HPDE6-E6E7 (cell line): ENCODE data around the gene ARMC7.
"Not testable (repeated sequence)": the region's sequence is repeated elsewhere in the genome, so short reads cannot be mapped to it uniquely, and the experiment has no call there.

Experiments
- DNase-seq: peaks from one replicate; pipeline ENCODE4 v3.0.0; 2011; ENCODE audit warnings: missing footprints; ENCODE audit errors: extremely low spot score

The ARMC7 gene

DNA sequence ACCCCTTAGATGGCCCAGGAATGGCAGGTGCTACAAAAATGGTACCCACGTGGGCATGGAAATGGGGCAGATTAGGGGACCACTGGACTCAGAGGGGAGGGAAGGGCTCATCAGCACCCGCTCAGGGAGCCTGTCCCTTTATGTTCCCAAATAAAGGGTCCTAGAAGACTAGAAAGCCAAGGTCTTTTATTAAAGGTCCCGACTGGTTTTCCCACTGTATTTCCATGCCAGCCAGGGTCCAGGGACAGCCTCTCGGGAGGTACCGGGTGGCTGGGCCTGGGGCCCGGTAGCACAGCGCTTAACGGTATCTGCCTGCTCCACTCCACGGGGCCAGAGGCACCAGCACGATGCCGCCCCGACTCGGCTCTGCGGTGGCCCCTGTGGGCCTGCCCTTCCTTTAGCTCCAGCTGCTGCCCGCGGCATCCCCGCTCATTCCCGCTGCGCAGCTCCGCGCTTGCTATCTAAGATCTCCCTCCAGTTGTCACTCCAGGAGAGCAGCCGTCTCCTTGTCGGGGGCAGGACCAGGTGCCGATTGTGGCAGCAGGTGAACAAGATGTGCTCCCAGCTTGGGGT is 20.4 kb downstream of the ARMC7 start:
- DNase-seq, result no peak

GRCh38 chr17:75130632-75131277 is 21.0 kb downstream of the ARMC7 start:
- no peak for DNase-seq

DNA sequence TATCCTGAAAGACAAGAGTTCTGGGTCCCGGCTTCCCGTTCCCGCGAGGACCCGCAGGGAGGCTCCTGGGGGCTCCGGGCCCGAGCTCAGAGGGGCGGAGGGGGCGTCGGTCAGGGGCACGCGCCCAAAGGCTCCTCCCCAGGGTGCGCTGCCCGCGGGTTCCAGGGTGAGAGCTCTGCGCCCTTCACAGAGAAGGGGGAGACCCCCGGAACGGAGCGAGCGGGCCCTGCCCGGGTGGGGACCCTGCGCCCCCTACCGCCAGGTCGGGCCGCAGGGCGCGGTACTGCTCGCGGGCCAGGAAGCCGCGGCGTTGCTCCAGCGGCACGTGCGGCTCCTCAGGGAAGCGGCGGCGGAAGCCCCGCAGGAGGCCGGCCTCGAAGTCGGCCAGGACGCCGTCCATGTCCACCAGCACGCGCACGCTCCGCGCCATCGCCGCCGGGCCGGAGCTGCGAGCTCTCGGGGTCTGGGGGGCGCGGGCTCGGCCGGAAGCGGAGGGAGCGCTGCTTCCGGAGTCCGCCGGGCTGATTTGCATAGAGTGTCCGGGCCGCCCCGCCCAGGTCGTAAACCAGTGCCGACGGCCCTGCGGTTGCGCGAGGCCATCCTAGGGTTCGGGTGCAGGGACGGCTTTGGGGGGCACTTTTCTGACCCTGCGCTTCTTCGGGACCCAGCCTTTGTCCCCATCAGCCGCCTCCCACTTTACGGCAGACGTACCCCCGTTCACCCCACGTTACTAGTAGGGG is 21.7 kb downstream of the ARMC7 start, which contains the start of gene NT5C:
Gene NT5C, minus strand, starts transcription at position 465 of the 740 bp plus-strand sequence. Its CDS starts 35 bp downstream, at position 430.
- no peak for DNase-seq

GRCh38 chr17:75132018-75133000 is 22.5 kb downstream of the ARMC7 start:
- DNase-seq, result not testable (repeated sequence)

DNA sequence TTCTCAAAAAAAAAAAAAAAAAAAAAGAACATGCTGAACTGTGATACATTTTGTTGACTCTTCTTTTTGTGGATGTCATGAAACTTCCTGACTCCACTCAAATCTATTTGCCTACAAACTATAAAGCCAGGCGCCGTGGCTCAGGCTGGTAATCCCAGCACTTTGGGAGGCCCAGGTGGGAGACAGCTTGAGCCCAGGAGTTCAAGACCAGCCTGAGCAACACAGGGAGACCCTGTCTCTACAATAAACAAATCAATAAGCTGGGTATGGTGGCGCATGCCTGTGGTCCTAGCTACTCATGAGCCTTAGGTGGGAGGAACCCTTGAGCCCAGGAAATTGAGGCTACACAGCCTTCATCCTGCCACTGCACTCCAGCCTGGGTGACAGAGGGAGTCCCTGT is 23.2 kb downstream of the ARMC7 start:
- no peak for DNase-seq

GRCh38 chr17:75133607-75134347 is 24.0 kb downstream of the ARMC7 start:
- DNase-seq, result not testable (repeated sequence)

DNA sequence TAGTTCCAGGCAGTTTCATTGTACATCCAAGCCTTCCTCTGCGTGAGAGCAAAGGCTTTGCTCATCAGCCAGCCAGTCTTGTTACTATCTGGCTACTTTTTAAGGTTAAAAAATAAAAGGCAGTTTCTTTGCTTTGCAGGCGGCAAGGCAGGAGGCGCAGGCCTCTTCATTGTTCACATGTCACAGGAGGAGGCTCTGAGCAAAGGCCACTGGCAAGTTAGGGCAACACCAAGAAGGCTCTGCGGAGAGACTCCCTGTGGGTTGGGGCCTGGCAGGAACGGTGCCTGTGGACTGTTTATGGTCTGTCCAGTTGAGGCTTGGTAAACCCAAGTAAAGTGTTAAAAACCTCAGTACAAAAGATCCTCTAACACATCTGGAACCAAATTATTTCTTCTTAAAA is 25.7 kb downstream of the ARMC7 start:
- no peak for DNase-seq

DNA sequence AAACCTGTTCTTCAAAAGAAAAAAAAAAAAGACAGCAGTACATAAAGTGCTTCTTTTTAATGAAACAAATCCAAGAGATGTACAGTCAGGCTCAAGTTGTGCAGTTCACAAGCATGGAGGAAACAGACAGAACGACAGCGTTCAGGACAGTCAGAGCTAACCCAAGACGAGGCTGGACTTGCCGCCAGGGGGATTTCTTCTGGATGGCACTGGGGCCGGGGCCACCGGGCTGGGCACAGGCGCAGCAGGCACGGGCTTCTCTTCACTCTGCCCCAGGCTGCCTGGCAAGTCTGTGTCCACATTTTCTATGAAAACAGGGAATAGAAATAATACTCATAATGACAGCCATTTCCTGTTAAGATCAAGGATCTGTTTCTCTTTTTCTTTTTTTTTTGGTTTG is 26.2 kb downstream of the ARMC7 start:
- no peak for DNase-seq

DNA sequence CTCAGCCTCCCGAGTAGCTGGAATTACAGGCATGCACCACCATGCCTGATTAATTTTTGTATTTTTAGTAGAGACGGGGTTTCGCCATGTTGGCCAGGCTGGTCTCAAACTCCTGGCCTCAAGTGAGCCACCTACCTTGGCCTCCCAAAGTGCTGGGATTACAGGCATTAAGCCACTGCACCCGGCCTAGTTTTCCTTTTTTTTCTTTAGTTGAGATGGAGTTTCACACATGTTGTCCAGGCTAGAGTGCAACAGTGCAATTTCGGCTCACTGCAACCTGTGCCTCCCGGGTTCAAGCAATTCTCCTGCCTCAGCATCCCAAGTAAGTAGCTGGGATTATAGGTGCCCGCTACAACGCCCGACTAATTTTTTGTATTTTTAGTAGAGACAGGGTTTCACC is 28.0 kb downstream of the ARMC7 start:
- not testable (repeated sequence) for DNase-seq

- DNase-seq, result no peak
These were observed 28.8 kb downstream of the ARMC7 start for GRCh38 chr17:75138519-75138918.

- DNase-seq, result no peak
These were observed 32.6 kb downstream of the ARMC7 start for GRCh38 chr17:75142236-75142971.

DNA sequence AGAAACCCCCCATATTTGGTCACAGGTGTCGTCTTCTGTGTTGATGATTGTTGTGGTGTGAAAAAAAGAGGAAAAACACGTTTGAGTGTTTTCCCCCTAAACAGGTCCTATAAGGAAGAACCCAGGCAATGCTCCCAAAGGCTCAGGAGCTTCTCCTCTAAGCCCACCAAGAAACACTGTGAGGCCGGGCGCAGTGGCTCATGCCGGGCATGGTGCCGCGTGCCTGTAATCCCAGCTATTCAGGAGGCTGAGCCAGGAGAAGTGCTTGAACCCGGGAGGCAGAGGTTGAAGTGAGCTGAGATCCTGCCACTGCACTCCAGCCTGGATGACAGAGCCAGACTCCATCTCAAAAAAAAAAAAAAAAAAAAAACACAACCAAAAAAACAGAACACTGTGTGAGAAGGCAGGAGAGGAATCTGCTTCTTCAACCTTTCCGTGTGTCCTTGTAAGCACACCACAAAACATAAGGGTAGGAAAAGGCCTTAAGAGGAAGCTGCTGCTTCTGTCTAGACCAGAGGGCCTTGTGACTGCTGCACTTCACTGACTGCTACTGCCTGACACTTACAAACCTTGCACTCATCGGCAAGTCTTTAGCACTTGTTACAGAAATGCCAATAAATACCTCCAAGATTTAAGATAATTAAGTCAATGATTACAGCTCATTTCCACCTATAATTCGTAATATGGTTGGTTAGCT is 35.2 kb downstream of the ARMC7 start:
- DNase-seq, result no peak

DNA sequence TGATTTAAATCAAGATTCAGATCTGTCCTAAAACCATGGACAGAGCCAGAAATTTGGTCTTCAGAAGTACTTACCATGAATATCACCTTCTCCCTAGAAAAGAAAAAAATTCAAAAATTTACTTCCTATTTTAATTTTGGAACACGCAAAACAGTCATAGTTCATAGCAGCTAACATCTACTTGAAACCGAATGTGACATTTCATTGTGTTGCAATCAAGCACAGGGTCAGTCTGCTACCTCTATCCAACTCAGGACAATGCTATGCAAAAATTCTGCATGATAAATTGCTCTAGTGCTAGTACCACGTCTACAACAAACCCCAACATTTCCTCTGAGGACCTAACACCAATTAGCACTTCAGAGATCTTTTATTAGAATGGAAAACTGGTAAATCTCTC is 36.8 kb downstream of the ARMC7 start:
- DNase-seq, result no peak

- no peak for DNase-seq
These were observed 38.2 kb downstream of the ARMC7 start for GRCh38 chr17:75147878-75148546.

DNA sequence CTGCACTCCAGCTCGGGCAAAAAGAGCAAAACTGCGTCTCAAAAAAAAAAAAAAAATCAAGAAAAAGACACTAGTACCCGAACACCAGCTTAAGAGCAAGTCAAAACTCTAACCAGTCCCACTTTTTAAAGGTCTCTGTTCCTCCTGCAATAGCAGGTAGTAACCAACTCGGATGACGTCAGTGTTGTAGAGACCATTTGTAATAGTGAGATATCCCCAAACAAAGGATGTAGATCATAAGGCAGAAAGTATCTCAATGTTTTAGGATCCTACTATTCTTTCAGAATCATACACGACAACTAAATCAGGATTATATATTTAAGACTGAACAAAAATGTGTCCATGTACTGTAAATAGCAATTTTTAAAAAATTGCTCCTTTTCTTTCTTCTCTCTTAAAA is 42.2 kb downstream of the ARMC7 start:
- DNase-seq, result no peak

DNA sequence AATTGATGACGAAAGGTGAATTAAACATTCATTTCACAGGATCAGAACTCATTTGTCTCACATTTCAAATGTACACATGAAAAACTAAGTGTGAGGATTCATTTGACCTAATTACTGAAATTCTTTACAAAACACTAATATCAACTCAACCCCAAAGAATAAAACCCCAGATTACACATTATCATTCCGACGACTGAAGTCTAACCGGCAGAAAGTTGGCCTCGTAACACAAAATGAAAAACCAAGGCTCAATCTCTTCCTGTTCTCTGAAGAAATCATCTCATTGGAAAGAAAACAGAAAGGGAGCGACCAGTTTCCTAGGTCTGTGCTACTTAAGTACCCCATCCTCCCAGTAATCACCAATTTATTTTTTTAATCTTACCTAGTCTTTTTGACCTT is 42.8 kb downstream of the ARMC7 start:
- no peak for DNase-seq

- DNase-seq, result no peak
These were observed 43.4 kb downstream of the ARMC7 start for GRCh38 chr17:75152922-75153779.

DNA sequence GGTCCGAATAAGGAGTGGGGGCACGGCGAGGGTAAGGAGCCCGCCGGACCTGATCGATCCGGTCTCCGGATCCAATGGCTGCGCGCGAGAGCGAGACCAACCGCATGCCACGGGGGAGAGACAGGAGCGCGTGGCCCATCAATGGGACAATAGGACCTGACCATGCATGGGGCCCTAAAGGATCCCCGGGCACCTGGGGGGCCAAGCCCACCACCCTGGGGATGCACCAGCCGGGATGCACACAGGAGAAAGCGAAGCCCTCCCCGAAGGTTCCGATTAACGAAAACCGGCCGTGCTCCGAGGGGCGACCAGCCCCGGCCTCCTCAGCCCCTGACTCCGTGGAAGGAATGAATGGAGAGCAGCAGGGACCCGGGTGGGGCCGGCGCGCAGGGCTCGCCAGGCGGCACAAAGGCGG is 44.0 kb downstream of the ARMC7 start:
- no peak for DNase-seq
